HEK293 (cell line): Measurements from ENCODE around the gene KCP.

Experiments used
- CTCF ChIA-PET: fragments of 350-600 bp; formaldehyde crosslinking; extraction: SDS; loops from one replicate; lab custom pipeline; 2021; ENCODE audit warnings: antibody characterized with exemption; lab: Yijun Ruan, JAX
- POLR2A ChIA-PET: fragments of 300-600 bp; formaldehyde crosslinking; extraction: SDS; loops from one replicate; lab custom pipeline; 2020; ENCODE audit warnings: antibody characterized with exemption, inconsistent platforms; lab: Yijun Ruan, JAX
- H3K27ac ChIP-seq: fragments of 200-500 bp; sonication (Bioruptor generic); 2 replicates; pipeline ENCODE4 v1.5.1; 2014; ENCODE audit warnings: low read depth, low read length, control low read depth, inconsistent platforms; ENCODE audit errors: extremely low read depth
- H3K36me3 ChIP-seq, 2 experiments: fragments of 200-500 bp in 1 of 2; sonication (Bioruptor generic) in 1 of 2; 1 replicate in 1 of 2; 2 replicates in 1 of 2; pipeline ENCODE4 v1.5.1; 2014 to 2017; ENCODE audit warnings: inconsistent platforms in 2 of 2, low read length in 2 of 2; ENCODE audit not compliant: control insufficient read depth in 2 of 2, insufficient read depth in 1 of 2
- H3K4me1 ChIP-seq: fragments of 200-500 bp; sonication (Bioruptor generic); 2 replicates; pipeline ENCODE4 v1.5.1; 2014; ENCODE audit warnings: mild to moderate bottlenecking, low read length, inconsistent platforms; ENCODE audit not compliant: control insufficient read depth, insufficient read depth
- H3K4me3 ChIP-seq: 2 replicates; pipeline ENCODE4 v1.5.1; 2011; ENCODE audit warnings: low read depth, mild to moderate bottlenecking, control low read depth, low read length, moderate library complexity
- H3K9me3 ChIP-seq: fragments of 200-500 bp; sonication (Bioruptor generic); 2 replicates; pipeline ENCODE4 v1.5.1; 2014; ENCODE audit warnings: low read depth, low read length, inconsistent platforms; ENCODE audit not compliant: control insufficient read depth, insufficient read depth
- BCL11B ChIP-seq: fragments of 450-650 bp; formaldehyde crosslinking; IDR thresholded peaks from 2 replicates; pipeline ENCODE4 v1.5.1; 2016; ENCODE audit warnings: low read depth, missing biosample characterization, missing genetic modification characterization
- CTCF ChIP-seq: fragments of 450-650 bp; formaldehyde crosslinking; IDR thresholded peaks from 2 replicates; pipeline ENCODE4 v1.5.1; 2016; ENCODE audit warnings: missing biosample characterization, missing genetic modification characterization
- PRDM10 ChIP-seq: fragments of 450-650 bp; formaldehyde crosslinking; IDR thresholded peaks from 2 replicates; pipeline ENCODE4 v1.5.1; 2016; ENCODE audit warnings: missing biosample characterization, missing genetic modification characterization
- REPIN1 ChIP-seq: fragments of 450-650 bp; formaldehyde crosslinking; IDR thresholded peaks from 2 replicates; pipeline ENCODE4 v1.5.1; 2017; ENCODE audit warnings: missing biosample characterization, missing genetic modification characterization, low read depth
- TRIM28 ChIP-seq: IDR thresholded peaks from 2 replicates; pipeline ENCODE4 v1.6.1; 2011; ENCODE audit warnings: low read length, control low read depth, borderline replicate concordance
- ZBTB48 ChIP-seq: fragments of 450-650 bp; formaldehyde crosslinking; IDR thresholded peaks from 2 replicates; pipeline ENCODE4 v1.5.1; 2016; ENCODE audit warnings: missing biosample characterization, missing genetic modification characterization
- ZIC2 ChIP-seq: fragments of 450-650 bp; formaldehyde crosslinking; IDR thresholded peaks from 2 replicates; pipeline ENCODE4 v1.5.1; 2016; ENCODE audit warnings: missing biosample characterization, missing genetic modification characterization
- ZNF140 ChIP-seq: fragments of 450-650 bp; formaldehyde crosslinking; IDR thresholded peaks from 2 replicates; pipeline ENCODE4 v1.5.1; 2016; ENCODE audit warnings: missing biosample characterization, missing genetic modification characterization
- ZNF146 ChIP-seq: fragments of 450-650 bp; formaldehyde crosslinking; IDR thresholded peaks from 2 replicates; pipeline ENCODE4 v1.5.1; 2016; ENCODE audit warnings: missing biosample characterization, missing genetic modification characterization
- ZNF391 ChIP-seq: fragments of 450-650 bp; formaldehyde crosslinking; IDR thresholded peaks from 2 replicates; pipeline ENCODE4 v1.5.1; 2016; ENCODE audit warnings: low read depth, missing biosample characterization, missing genetic modification characterization, borderline replicate concordance
- ZNF423 ChIP-seq: fragments of 450-650 bp; formaldehyde crosslinking; IDR thresholded peaks from 2 replicates; pipeline ENCODE4 v1.5.1; 2016; ENCODE audit warnings: missing biosample characterization, missing genetic modification characterization
- ZNF501 ChIP-seq: fragments of 450-650 bp; formaldehyde crosslinking; IDR thresholded peaks from 2 replicates; pipeline ENCODE4 v1.5.1; 2016; ENCODE audit warnings: missing biosample characterization, missing genetic modification characterization
- ZNF561 ChIP-seq: fragments of 450-650 bp; IDR thresholded peaks from 2 replicates; pipeline ENCODE4 v1.5.1; 2018; ENCODE audit warnings: missing biosample characterization, missing genetic modification characterization, borderline replicate concordance
- ZNF571 ChIP-seq: fragments of 450-650 bp; formaldehyde crosslinking; IDR thresholded peaks from 2 replicates; pipeline ENCODE4 v1.5.0; 2017; ENCODE audit warnings: missing biosample characterization, missing genetic modification characterization
- ZNF580 ChIP-seq: fragments of 450-650 bp; formaldehyde crosslinking; IDR thresholded peaks from 2 replicates; pipeline ENCODE4 v1.5.1; 2016; ENCODE audit warnings: missing biosample characterization, missing genetic modification characterization
- ZNF610 ChIP-seq: fragments of 450-650 bp; formaldehyde crosslinking; IDR thresholded peaks from 2 replicates; pipeline ENCODE4 v1.5.1; 2016; ENCODE audit warnings: missing biosample characterization, missing genetic modification characterization, borderline replicate concordance
- ZNF645 ChIP-seq: fragments of 450-650 bp; formaldehyde crosslinking; IDR thresholded peaks from 2 replicates; pipeline ENCODE4; 2016; ENCODE audit warnings: missing biosample characterization, missing genetic modification characterization
- ZNF692 ChIP-seq: fragments of 450-650 bp; formaldehyde crosslinking; IDR thresholded peaks from 2 replicates; pipeline ENCODE4 v1.5.1; 2016; ENCODE audit warnings: missing biosample characterization, missing genetic modification characterization
- ZNF791 ChIP-seq: fragments of 450-650 bp; formaldehyde crosslinking; IDR thresholded peaks from 2 replicates; pipeline ENCODE4 v1.5.1; 2016; ENCODE audit warnings: missing biosample characterization, missing genetic modification characterization
- ZSCAN23 ChIP-seq: fragments of 450-650 bp; formaldehyde crosslinking; IDR thresholded peaks from 2 replicates; pipeline ENCODE4 v1.5.1; 2016; ENCODE audit warnings: missing biosample characterization, missing genetic modification characterization
- ZXDB ChIP-seq: fragments of 450-650 bp; formaldehyde crosslinking; IDR thresholded peaks from 2 replicates; pipeline ENCODE4 v1.5.1; 2016; ENCODE audit warnings: missing biosample characterization, missing genetic modification characterization

The KCP gene

GRCh38 chr7:128883622-128884448 lies 26.7 kb downstream of the KCP start (continued):
- TF ChIP-seq PRDM10 (tag by site-specific recombination): peak; percentile 81
- 0 out of 2 replicates have a peak, but pooled peaks have one; percentile 19 for TF ChIP-seq ZNF692 (tag by site-specific recombination)
- TF ChIP-seq ZNF501: 0 out of 2 replicates have a peak, but pooled peaks have one; percentile 28
- no peak for TF ChIP-seq TRIM28
- 0 out of 2 replicates have a peak, but pooled peaks have one; percentile 27 for TF ChIP-seq ZXDB (tag by site-specific recombination)
- peak; percentile 95 for TF ChIP-seq ZBTB48 (tag by site-specific recombination)
- TF ChIP-seq REPIN1 (tag by site-specific recombination): no peak

GRCh38 chr7:128882134-128882533 lies 28.4 kb downstream of the KCP start:
- H3K36me3 ChIP-seq: no peaks in the 10 kb centered on the region
- POLR2A ChIA-PET: no interaction called here
- H3K9me3 ChIP-seq: no peaks in the 10 kb centered on the region
- CTCF ChIA-PET: interaction anchor here (0.7 to 7.0 kb wide), 10 partner anchors 9 to 454 kb away, joined by 3 to 85 read pairs (median 6); partner anchors contain the start of gene ATP6V1F
- H3K27ac ChIP-seq: no peak overlapping the region
- H3K4me3 ChIP-seq: no peak overlapping the region
- TF ChIP-seq BCL11B (no peak), ZNF561 (tag by site-specific recombination) (no peak), ZBTB48 (tag by site-specific recombination) (no peak), ZIC2 (tag by site-specific recombination) (no peak), PRDM10 (tag by site-specific recombination) (no peak), ZNF645 (tag by site-specific recombination) (no peak), ZNF391 (tag by site-specific recombination) (no peak), ZNF423 (tag by site-specific recombination) (no peak), ZNF580 (tag by site-specific recombination) (no peak), ZNF146 (no peak), ZNF791 (no peak), ZNF571 (no peak), ZNF140 (tag by site-specific recombination) (no peak), CTCF (tag by site-specific recombination) (no peak), ZSCAN23 (tag by site-specific recombination) (no peak), ZNF610 (tag by site-specific recombination) (no peak)
- no peaks in the 10 kb centered on the region for H3K4me1 ChIP-seq
